Measurements from ENCODE around the gene DBH. TPM values are rescaled to one million over a fixed set of nuclear protein-coding genes. Genes with fewer than 3 reads are reported as not detected.

The DBH gene
- total and polyA plus RNA-seq, 2 donors (not counting 1 experiment from before 2014, with no cell fraction given): not detected

- H3K79me2 ChIP-seq (ENCODE audit: control insufficient read depth, insufficient read depth, low read length): no peaks in the 10 kb centered on the region
- peaks cover 0 to 49% (median 8%) of the 10 kb centered on the region in 4 experiments for H3K27me3 ChIP-seq (replicated peaks in 1 of 4; ENCODE audit: control extremely low read depth in 1 of 4, control insufficient read depth in 3 of 4, insufficient read depth in 4 of 4, low read length in 3 of 4)
- Mint-ChIP-seq H3K9me3 (ENCODE audit: insufficient read depth) (no peaks in the 10 kb centered on the region), H3K4me3 (no peak overlapping the region), H3K27me3 (peaks cover 42% of the 10 kb centered on the region), H3K27ac (no peak overlapping the region), H3K4me1 (peaks cover 7% of the 10 kb centered on the region)
- ATAC-seq (ENCODE audit: low read depth) (no peak), DNase-seq (no peak)
- intact Hi-C loops (cut with micrococcal nuclease): no loop called here
- no peaks in the 10 kb centered on the region for H3K36me3 ChIP-seq (replicated peaks in 1 of 2; ENCODE audit: control extremely low read depth in 1 of 2, control insufficient read depth in 1 of 2, extremely low read depth in 1 of 2, insufficient read depth in 2 of 2, low read length in 1 of 2)
- ChIA-PET POLR2A (no interaction called here), CTCF (no interaction called here)
- H3K9ac ChIP-seq (ENCODE audit: low read length): no peak overlapping the region
- TF ChIP-seq EZH2 (IDR thresholded peaks at IDR 0.05; ENCODE audit: borderline replicate concordance, insufficient read depth, low read depth, low read length, poor library complexity, severe bottlenecking) (no peak), CTCF (IDR thresholded peaks at IDR 0.05) (no peak)
- H3K4me2 ChIP-seq (replicated peaks; ENCODE audit: low read depth, low read length, poor library complexity, severe bottlenecking): no peak overlapping the region
- H4K20me1 ChIP-seq (ENCODE audit: control insufficient read depth, insufficient read depth, low read length, poor library complexity, severe bottlenecking): no peaks in the 10 kb centered on the region
- peaks cover 0 to 5% (median 0%) of the 10 kb centered on the region in 3 donors for H3K9me3 ChIP-seq (ENCODE audit: control extremely low read depth in 1 of 3, control insufficient read depth in 2 of 3, insufficient read depth in 1 of 3, low read length in 2 of 3)
- no peak overlapping the region for H3K4me3 ChIP-seq (ENCODE audit: control extremely low read depth in 1 of 5, extremely low read depth in 1 of 5, insufficient read depth in 1 of 5, low read depth in 2 of 5, low read length in 4 of 5)
- H3K4me1 ChIP-seq (ENCODE audit: control insufficient read depth in 2 of 2, insufficient read depth in 2 of 2, low read length in 2 of 2): no peaks in the 10 kb centered on the region
- H3K27ac ChIP-seq (ENCODE audit: low read length in 2 of 2): no peak overlapping the region
- no peak overlapping the region for H2AFZ ChIP-seq (ENCODE audit: insufficient read depth, low read depth, low read length, poor library complexity, severe bottlenecking)
- WGBS (ENCODE audit: insufficient coverage): 89% methylated on average over 6 of the region's 8 CpGs
Observed at GRCh38 chr9:133607976-133608375, 28.2 kb upstream of the DBH start.

GRCh38 chr9:133608382-133608781 is 27.8 kb upstream of the DBH start:
- WGBS (ENCODE audit: insufficient coverage): no CpG with 5 or more reads among the region's 7 CpGs
- ChIA-PET POLR2A (no interaction called here), CTCF (no interaction called here)
- no peaks in the 10 kb centered on the region for H4K20me1 ChIP-seq (ENCODE audit: control insufficient read depth, insufficient read depth, low read length, poor library complexity, severe bottlenecking)
- no peak overlapping the region for H2AFZ ChIP-seq (ENCODE audit: insufficient read depth, low read depth, low read length, poor library complexity, severe bottlenecking)
- no peak overlapping the region for H3K27ac Mint-ChIP-seq
- H3K4me3 Mint-ChIP-seq: no peak overlapping the region
- no peak overlapping the region for H3K9ac ChIP-seq (ENCODE audit: low read length)
- H3K9me3 Mint-ChIP-seq (ENCODE audit: insufficient read depth): no peaks in the 10 kb centered on the region
- H3K4me1 ChIP-seq (ENCODE audit: control insufficient read depth in 2 of 2, insufficient read depth in 2 of 2, low read length in 2 of 2): no peaks in the 10 kb centered on the region
- H3K79me2 ChIP-seq (ENCODE audit: control insufficient read depth, insufficient read depth, low read length): no peaks in the 10 kb centered on the region
- peaks cover 7% of the 10 kb centered on the region for H3K4me1 Mint-ChIP-seq
- H3K4me2 ChIP-seq (replicated peaks; ENCODE audit: low read depth, low read length, poor library complexity, severe bottlenecking): no peak overlapping the region
- no peak overlapping the region for H3K4me3 ChIP-seq (ENCODE audit: control extremely low read depth in 1 of 5, extremely low read depth in 1 of 5, insufficient read depth in 1 of 5, low read depth in 2 of 5, low read length in 4 of 5)
- ATAC-seq (ENCODE audit: low read depth) (no peak), DNase-seq (no peak)
- intact Hi-C loops (cut with micrococcal nuclease): no loop called here
- H3K36me3 ChIP-seq (replicated peaks in 1 of 2; ENCODE audit: control extremely low read depth in 1 of 2, control insufficient read depth in 1 of 2, extremely low read depth in 1 of 2, insufficient read depth in 2 of 2, low read length in 1 of 2): no peaks in the 10 kb centered on the region
- H3K27me3 Mint-ChIP-seq: peaks cover 46% of the 10 kb centered on the region
- no peak overlapping the region for H3K27ac ChIP-seq (ENCODE audit: low read length in 2 of 2)
- peaks cover 0 to 5% (median 0%) of the 10 kb centered on the region in 3 donors for H3K9me3 ChIP-seq (ENCODE audit: control extremely low read depth in 1 of 3, control insufficient read depth in 2 of 3, insufficient read depth in 1 of 3, low read length in 2 of 3)
- H3K27me3 ChIP-seq (replicated peaks in 1 of 4; ENCODE audit: control extremely low read depth in 1 of 4, control insufficient read depth in 3 of 4, insufficient read depth in 4 of 4, low read length in 3 of 4): peaks cover 0 to 45% (median 8%) of the 10 kb centered on the region in 4 experiments
- TF ChIP-seq EZH2 (IDR thresholded peaks at IDR 0.05; ENCODE audit: borderline replicate concordance, insufficient read depth, low read depth, low read length, poor library complexity, severe bottlenecking): no peak
- TF ChIP-seq CTCF (IDR thresholded peaks at IDR 0.05): no peak
